Caco-2 (cell line): ENCODE data around the gene PCNX1. TPM values are rescaled to one million over a fixed set of nuclear protein-coding genes. Genes with fewer than 3 reads are reported as not detected.

Experiments used
- BruUV-seq: library from RNA; stranded (reverse); fragments of 400-500 nt; replicated peaks from 2 replicates; lab custom pipeline; 2021; lab: Mats Ljungman, UMichigan
- CTCF ChIA-PET: fragments of 300-600 bp; sonication (Branson Sonifier 250); formaldehyde crosslinking; loops from one replicate; lab custom pipeline; 2022; ENCODE audit warnings: antibody characterized with exemption; lab: Charles Lee
- POLR2A ChIA-PET: fragments of 300-600 bp; sonication (Branson Sonifier 250); formaldehyde crosslinking; loops from one replicate; lab custom pipeline; 2022; ENCODE audit warnings: antibody characterized with exemption; lab: Charles Lee
- DNase-seq, 2 experiments: peaks; one replicate each; pipeline versions ENCODE4 v3.0.0 to v3.0.0-alpha.2; 2020 to 2022
- H3K27me3 ChIP-seq: replicated peaks from 2 replicates; pipeline ENCODE4 v1.6.0; 2011; ENCODE audit warnings: low read length; ENCODE audit not compliant: control insufficient read depth, insufficient read depth
- H3K36me3 ChIP-seq: 2 replicates; pipeline ENCODE4 v1.5.1; 2011; ENCODE audit warnings: low read length; ENCODE audit not compliant: control insufficient read depth, insufficient read depth
- H3K4me1 ChIP-seq: fragments of 250-450 bp; sonication (Bioruptor Pico); 2 replicates; pipeline ENCODE4 v1.5.1; 2020; ENCODE audit warnings: mild to moderate bottlenecking
- H3K4me3 ChIP-seq: 2 replicates; pipeline ENCODE4 v1.5.1; 2011; ENCODE audit warnings: low read depth, mild to moderate bottlenecking, control low read depth, low read length
- H3K9me3 ChIP-seq: fragments of 250-450 bp; sonication (Bioruptor Pico); 2 replicates; pipeline ENCODE4 v1.5.1; 2020; ENCODE audit warnings: mild to moderate bottlenecking, moderate library complexity
- H3K27ac Mint-ChIP-seq: one replicate; pipeline ENCODE4 v1.8.0; 2022; ENCODE audit warnings: mixed read lengths; ENCODE audit not compliant: unreplicated experiment
- H3K27me3 Mint-ChIP-seq: one replicate; pipeline ENCODE4 v1.8.0; 2022; ENCODE audit warnings: mixed read lengths; ENCODE audit not compliant: insufficient read depth, unreplicated experiment
- H3K36me3 Mint-ChIP-seq: one replicate; pipeline ENCODE4 v1.8.0; 2022; ENCODE audit warnings: mild to moderate bottlenecking, mixed read lengths; ENCODE audit not compliant: insufficient read depth, unreplicated experiment
- H3K4me1 Mint-ChIP-seq: one replicate; pipeline ENCODE4 v1.8.0; 2022; ENCODE audit warnings: low read depth, mixed read lengths; ENCODE audit not compliant: unreplicated experiment
- H3K4me3 Mint-ChIP-seq: one replicate; pipeline ENCODE4 v1.8.0; 2022; ENCODE audit warnings: mild to moderate bottlenecking, moderate library complexity, mixed read lengths; ENCODE audit not compliant: unreplicated experiment
- H3K9me3 Mint-ChIP-seq: one replicate; pipeline ENCODE4 v1.8.0; 2022; ENCODE audit warnings: mixed read lengths; ENCODE audit not compliant: unreplicated experiment
- intact Hi-C: fragments of 100-400 bp; cut with micrococcal nuclease; formaldehyde crosslinking; loops from one replicate; pipeline ENCODE4 v1.10.0; 2022; ENCODE audit not compliant: unreplicated experiment
- total RNA-seq: library from RNA; stranded (reverse); gene quantifications from 2 replicates; pipeline ENCODE4 v1.2.3, GENCODE V29; 2022
- TF ChIP-seq, protein P1 (sequence below), 2 experiments: fragments of 200-600 bp in 1 of 2; IDR thresholded peaks; 1 replicate in 1 of 2; 2 replicates in 1 of 2; pipeline versions ENCODE4 v1.5.1 to v1.8.0; 2011 to 2022; ENCODE audit warnings: antibody characterized with exemption in 1 of 2, control low read depth in 1 of 2, inconsistent platforms in 1 of 2, low read depth in 1 of 2, low read length in 1 of 2, mild to moderate bottlenecking in 1 of 2, moderate library complexity in 1 of 2; ENCODE audit not compliant: insufficient read depth in 1 of 2, severe bottlenecking in 1 of 2, unreplicated experiment in 1 of 2

Gene PCNX1
- total RNA-seq, 1 experiment from 2014 or later, result 29.0 TPM

DNA sequence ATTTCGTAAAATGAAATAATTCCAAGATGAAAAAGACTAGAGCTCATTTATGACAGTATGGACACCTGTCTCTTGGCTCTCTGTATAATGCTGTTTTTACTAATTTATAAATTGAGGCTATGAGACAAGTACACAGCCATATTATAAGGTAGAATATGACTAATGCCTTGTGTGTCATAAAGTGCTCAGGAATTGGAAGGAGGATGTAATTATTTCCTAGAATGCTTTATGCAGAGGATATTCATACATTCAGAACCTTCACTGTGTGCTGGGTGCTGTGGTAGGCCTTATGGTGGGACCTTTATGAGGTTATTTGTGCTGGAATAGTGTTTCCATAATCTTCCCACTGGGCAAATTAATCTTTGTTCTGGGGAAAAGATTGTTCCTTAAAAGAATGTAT lies 13.3 kb downstream of the PCNX1 start:
- DNase-seq, result no peak
- H3K27me3 ChIP-seq, result no peaks in the 10 kb centered on the region
- intact Hi-C loops, result no loop called here
- Mint-ChIP-seq H3K4me3 (no peak overlapping the region), H3K9me3 (no peaks in the 10 kb centered on the region), H3K4me1 (no peaks in the 10 kb centered on the region), H3K27ac (no peak overlapping the region), H3K27me3 (no peaks in the 10 kb centered on the region), H3K36me3 (no peaks in the 10 kb centered on the region)
- no peak overlapping the region for H3K4me3 ChIP-seq
- no peaks in the 10 kb centered on the region for H3K9me3 ChIP-seq
- POLR2A ChIA-PET, result no interaction called here
- TF ChIP-seq, protein P1, sequence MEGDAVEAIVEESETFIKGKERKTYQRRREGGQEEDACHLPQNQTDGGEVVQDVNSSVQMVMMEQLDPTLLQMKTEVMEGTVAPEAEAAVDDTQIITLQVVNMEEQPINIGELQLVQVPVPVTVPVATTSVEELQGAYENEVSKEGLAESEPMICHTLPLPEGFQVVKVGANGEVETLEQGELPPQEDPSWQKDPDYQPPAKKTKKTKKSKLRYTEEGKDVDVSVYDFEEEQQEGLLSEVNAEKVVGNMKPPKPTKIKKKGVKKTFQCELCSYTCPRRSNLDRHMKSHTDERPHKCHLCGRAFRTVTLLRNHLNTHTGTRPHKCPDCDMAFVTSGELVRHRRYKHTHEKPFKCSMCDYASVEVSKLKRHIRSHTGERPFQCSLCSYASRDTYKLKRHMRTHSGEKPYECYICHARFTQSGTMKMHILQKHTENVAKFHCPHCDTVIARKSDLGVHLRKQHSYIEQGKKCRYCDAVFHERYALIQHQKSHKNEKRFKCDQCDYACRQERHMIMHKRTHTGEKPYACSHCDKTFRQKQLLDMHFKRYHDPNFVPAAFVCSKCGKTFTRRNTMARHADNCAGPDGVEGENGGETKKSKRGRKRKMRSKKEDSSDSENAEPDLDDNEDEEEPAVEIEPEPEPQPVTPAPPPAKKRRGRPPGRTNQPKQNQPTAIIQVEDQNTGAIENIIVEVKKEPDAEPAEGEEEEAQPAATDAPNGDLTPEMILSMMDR (IDR thresholded peaks at IDR 0.05; ENCODE audit: insufficient read depth in 1 of 2, low read depth in 1 of 2, low read length in 1 of 2, severe bottlenecking in 1 of 2, unreplicated experiment in 1 of 2), result no peak
- no peaks in the 10 kb centered on the region for H3K4me1 ChIP-seq
- BruUV-seq, result no TSS peak
- H3K36me3 ChIP-seq, result no peaks in the 10 kb centered on the region
- CTCF ChIA-PET, result no interaction called here

DNA sequence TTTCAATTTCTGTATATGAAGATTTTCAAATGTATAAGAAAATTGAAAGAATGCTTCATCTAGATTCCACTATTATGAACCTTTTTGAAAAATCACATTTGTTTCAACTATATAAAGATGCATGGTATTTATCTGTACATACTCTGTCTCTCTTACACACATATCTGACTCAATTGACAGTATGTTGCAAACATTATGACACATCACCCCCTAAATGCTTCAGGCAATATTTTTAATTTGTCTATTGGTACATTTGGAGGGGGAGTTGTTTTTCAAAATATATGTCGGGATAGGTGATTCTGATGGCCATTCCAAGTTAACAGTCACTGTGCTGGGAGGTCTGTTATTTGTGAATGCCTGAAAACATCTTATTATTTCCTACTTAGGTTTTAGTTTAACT lies 14.4 kb downstream of the PCNX1 start:
- Mint-ChIP-seq H3K36me3 (no peaks in the 10 kb centered on the region), H3K9me3 (no peaks in the 10 kb centered on the region), H3K27ac (no peak overlapping the region), H3K4me3 (no peak overlapping the region), H3K27me3 (no peaks in the 10 kb centered on the region), H3K4me1 (no peaks in the 10 kb centered on the region)
- CTCF ChIA-PET, result no interaction called here
- H3K4me3 ChIP-seq, result no peak overlapping the region
- BruUV-seq, result no TSS peak
- H3K4me1 ChIP-seq, result no peaks in the 10 kb centered on the region
- H3K9me3 ChIP-seq, result no peaks in the 10 kb centered on the region
- no peak for DNase-seq
- TF ChIP-seq, protein P1 (IDR thresholded peaks at IDR 0.05; ENCODE audit: insufficient read depth in 1 of 2, low read depth in 1 of 2, low read length in 1 of 2, severe bottlenecking in 1 of 2, unreplicated experiment in 1 of 2), result no peak
- H3K27me3 ChIP-seq, result no peaks in the 10 kb centered on the region
- no peaks in the 10 kb centered on the region for H3K36me3 ChIP-seq
- POLR2A ChIA-PET, result no interaction called here
- intact Hi-C loops, result no loop called here

DNA sequence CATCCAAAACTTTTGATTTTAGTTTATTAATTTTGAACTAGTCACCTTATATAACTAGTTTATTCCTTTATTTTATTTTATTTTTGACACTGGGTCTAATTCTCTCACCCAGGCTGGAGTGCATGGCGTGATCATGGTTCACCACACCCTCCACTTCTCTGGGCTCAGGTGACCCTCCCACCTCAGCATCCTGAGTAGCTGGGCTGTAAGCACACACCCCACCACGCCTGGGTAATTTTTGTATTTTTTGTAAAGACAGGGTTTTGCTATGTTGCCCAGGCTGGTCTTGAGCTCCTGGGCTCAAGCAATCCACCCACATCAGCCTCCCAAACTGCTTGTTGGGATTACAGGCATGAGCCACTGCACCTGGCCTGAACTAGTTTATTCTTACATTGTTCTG lies 17.3 kb downstream of the PCNX1 start:
- no peak overlapping the region for H3K4me3 ChIP-seq
- Mint-ChIP-seq H3K27me3 (no peaks in the 10 kb centered on the region), H3K4me3 (no peak overlapping the region), H3K4me1 (no peaks in the 10 kb centered on the region), H3K27ac (no peak overlapping the region), H3K36me3 (no peaks in the 10 kb centered on the region), H3K9me3 (no peaks in the 10 kb centered on the region)
- H3K4me1 ChIP-seq, result no peaks in the 10 kb centered on the region
- H3K9me3 ChIP-seq, result no peaks in the 10 kb centered on the region
- no peak for DNase-seq
- no peaks in the 10 kb centered on the region for H3K27me3 ChIP-seq
- ChIA-PET POLR2A (no interaction called here), CTCF (no interaction called here)
- TF ChIP-seq, protein P1 (IDR thresholded peaks at IDR 0.05; ENCODE audit: insufficient read depth in 1 of 2, low read depth in 1 of 2, low read length in 1 of 2, severe bottlenecking in 1 of 2, unreplicated experiment in 1 of 2), result no peak
- intact Hi-C loops, result no loop called here
- no TSS peak for BruUV-seq
- no peaks in the 10 kb centered on the region for H3K36me3 ChIP-seq
